HG02763 (cell line): Measurements from ENCODE around the gene CLP1.

Source experiments
- ATAC-seq: cut with Tn5 transposase; IDR thresholded peaks from one replicate; pipeline ENCODE4 v1.9.1; 2021; ENCODE audit warnings: mild to moderate bottlenecking, moderate library complexity; ENCODE audit not compliant: unreplicated experiment

The CLP1 gene

DNA sequence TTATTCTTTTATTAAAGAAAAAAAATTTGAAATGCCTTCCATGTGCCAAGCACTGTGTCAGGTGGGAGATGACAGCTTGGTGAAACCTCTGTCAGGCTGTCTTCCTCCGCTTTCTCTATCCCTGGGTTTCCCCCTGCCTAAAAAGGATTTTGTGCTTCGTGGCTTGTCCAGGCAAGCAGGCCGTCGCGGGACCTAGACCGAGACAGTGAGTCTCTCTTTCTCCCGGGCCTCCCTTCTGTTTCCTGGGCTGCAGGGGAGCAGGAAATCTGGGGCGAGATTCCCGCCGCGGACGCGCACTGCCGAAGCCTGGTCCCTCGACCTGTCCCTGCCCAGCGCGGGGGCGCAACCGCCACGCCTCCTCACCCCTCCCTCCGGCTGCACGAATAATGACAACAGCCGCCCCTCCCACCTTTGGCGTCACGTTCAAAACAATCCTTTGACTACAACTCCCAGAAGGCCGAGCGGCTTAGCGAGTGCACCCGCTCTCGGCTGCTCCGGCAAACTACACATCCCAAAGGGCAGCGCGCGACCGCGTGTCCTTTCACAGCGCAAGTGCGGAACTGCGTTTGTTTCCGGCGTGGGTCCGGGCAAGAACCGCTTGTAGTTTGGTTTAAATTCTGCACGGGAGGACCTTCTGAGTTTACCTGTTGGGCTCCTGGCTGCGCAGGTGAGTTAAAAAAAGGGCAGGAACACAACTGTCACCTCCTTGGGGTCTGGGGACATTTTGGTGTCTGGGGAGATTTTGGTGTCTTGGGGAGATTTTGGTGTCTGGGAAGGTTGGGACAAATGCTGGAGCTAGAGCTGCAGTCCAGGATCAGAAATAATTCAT lies at the start of gene CLP1:
CLP1 (plus strand) TSS at position 569 of the 829 bp plus-strand sequence. CDS start 1,715 bp downstream, outside the sequence.
- ATAC-seq = peak; percentile 99

DNA sequence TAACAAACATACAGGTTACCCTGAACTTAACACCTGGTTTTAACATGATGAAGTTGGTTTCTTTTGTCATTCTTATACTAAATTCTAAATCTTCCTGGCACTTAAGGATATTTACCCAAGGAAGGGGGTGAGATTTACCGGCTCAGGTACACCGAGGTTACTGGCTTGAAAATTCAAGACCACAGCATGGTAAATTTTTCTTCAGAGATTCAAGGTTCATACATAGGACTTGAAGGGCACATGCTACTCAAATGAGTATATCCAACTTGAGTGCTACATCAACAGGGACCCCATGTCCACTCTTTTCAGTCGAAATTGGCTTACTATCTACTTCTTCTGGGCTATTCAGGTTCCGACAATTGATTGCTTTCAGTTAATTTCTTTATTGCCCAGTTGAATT lies 47.4 kb upstream of the CLP1 start:
- ATAC-seq = no peak

DNA sequence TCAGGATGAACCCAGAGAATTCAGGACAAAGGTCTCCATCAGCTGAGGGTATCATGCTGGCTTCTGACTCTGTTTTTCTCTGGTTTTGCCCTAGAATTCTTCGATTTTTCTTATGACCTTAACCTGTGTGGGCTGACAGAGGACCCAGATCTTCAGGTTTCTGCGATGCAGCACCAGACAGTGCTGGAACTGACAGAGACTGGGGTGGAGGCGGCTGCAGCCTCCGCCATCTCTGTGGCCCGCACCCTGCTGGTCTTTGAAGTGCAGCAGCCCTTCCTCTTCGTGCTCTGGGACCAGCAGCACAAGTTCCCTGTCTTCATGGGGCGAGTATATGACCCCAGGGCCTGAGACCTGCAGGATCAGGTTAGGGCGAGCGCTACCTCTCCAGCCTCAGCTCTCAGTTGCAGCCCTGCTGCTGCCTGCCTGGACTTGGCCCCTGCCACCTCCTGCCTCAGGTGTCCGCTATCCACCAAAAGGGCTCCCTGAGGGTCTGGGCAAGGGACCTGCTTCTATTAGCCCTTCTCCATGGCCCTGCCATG lies 43.3 kb upstream of the CLP1 start:
- ATAC-seq = no peak

DNA sequence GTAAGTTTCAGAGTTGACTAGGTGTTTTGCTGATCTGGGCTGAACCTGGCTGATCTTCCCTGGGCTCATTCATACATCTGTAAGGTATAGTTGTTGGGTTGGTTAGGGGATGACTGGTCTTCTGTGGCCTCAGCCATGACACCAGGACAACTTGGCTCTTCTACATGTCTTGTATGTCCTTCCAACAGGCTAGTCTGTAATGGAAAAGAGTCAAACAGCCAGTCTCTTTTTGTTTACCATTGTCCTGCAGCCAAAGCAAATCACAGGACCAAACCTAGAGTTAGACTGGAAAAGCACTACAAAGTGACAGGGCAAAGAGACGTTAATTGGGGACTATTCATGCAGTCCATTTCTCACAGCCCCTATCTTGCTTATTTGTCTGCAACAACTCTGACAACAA lies 42.3 kb upstream of the CLP1 start:
- ATAC-seq = no peak

DNA sequence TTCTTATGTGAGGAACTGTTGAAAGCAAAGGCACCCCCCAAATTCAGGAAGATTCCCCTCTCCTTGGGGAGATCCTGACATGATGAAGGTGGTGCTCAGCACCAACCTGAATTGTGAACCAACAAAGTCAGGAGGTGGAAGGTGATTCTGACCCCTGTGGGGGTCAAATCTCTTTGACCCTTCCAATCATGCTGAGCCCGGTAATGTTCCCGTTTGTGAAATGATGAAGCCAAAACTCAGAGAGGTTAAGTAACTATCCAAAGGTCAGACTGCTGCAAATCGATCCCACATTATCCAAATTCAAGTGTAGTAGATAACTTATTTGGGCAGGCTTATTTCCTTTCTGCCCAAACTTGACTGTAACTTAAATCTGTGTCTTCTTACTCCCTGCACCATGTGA lies 41.0 kb upstream of the CLP1 start:
- no peak for ATAC-seq

DNA sequence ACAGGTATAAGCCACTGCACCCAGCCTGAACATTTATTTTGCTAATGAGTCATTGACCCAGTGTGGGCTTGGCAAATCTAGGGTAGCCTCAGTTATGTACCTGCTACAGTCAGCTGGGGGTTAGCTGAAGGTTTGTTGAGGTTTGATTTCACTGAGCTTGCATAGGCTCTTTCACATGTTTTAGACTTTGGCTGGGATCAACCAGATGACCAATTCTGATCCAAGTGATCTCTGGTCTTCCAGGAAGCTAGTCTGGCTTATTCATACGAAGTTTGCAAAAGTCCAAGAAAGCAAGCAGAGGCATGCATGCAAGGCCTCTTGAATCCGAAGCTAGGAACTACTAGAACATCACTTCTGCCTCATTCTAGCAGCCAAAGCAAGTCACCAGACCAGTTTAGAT lies 39.1 kb upstream of the CLP1 start:
- ATAC-seq = no peak

DNA sequence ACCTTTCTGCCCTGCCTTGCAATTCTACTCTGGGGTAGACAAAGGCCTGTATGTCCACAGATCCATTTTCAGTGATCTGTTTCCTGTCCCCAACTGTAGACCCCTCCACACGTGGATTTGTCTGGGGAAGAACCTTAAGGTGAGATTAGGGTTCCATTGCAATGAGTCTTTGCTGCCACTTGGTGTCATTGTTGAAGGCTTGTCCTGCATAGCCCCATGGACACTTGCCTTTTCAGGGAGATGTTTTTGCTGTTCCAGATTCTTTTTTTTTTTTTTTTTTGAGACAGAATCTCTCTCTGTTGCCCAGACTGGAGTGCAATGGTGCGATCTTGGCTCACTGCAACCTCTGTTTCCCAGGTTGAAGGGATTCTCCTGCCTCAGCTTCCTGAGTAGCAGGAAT lies 38.2 kb upstream of the CLP1 start:
- ATAC-seq = no peak

DNA sequence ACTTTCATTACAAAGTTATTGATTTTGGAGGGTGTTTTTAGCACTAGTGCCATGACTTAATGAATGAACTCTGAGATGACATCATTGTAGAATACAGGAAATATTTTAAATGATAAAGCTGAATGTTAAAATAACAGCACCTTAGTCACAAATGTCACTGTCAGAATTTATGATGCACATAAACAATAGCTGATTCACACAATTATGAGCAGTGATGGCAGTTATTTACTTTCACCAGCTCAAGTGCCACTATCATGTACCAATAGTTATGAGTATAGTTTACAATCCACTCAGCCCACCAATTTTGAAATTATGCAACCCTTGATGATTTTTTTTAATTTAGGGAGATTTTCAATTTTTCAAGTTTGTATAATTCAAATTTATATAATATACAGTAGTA lies 37.1 kb upstream of the CLP1 start:
- ATAC-seq = no peak

DNA sequence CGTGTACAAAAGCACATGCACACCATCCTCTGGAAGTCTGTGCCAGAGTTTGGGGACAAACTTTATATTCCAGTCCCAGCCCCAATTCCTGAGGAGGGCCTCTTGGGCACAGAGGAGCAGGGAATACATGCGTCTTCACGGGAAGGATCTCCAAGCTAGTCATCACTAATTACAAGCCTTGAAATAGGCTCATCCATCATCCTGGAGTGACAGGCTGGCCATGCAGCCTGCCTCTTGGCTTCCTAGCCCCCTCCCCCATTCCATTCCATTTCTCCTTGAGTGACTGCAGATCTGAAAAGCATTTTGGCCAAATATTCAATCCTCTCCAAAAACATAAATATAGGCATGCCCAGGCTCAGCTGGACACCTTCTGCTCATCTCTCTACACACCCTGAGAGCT lies 35.3 kb upstream of the CLP1 start:
- ATAC-seq = no peak

DNA sequence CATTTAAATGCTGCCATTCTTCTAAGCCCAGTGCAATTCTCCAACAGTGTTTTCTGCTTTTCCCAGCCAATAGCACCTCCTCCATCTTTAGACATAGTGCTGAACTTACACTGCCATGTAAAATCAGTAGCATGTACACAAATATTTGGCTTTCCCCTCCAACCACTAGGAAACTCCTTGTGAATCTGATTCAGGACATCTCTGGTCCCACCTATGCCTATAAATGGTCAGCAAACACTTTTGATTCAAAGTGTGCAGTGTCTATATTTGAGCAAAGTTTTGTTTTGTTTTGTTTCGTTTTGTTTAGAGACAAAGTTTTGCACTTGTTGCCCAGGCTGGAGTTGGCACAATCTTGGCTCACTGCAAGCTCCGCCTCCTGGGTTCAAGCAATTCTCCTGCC lies 32.7 kb upstream of the CLP1 start:
- no peak for ATAC-seq

DNA sequence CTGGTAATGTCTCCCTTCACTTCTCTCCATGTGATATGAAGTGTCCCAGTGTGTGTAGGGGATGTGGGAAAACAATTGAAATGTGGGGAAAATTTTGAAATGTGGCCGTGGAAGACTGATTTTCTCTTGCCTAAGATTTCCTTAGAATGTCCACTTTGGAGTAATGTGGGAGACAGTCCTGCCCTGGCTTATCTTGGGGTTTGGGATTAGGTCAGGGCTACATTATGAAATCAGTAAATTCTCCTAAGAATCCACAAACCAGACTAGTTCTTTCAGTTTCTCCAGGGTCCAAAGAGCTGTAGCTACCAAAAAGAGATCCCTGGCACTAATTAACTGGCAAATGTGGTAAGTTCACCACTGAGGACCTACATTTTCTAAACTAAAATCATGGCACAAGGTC lies 30.7 kb upstream of the CLP1 start:
- ATAC-seq = no peak

DNA sequence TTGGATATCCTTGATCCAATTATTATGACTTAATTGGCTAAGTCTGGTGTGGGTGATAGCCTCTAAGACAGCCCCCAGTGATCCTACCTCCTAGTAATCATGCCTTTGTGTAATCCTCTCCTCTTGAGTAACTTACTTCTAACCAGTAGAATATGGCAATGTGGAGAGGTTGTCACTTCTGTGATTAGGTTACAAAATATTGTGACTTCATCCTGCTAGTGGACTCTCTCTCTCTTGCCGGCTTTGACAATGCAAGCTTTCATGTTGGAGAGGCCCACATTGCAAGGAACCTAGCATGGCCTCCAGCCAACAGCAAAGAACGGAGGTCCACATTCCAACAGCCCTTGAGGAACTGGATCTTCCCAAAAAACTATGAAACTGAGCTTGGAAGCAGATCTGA lies 27.4 kb upstream of the CLP1 start:
- no peak for ATAC-seq

DNA sequence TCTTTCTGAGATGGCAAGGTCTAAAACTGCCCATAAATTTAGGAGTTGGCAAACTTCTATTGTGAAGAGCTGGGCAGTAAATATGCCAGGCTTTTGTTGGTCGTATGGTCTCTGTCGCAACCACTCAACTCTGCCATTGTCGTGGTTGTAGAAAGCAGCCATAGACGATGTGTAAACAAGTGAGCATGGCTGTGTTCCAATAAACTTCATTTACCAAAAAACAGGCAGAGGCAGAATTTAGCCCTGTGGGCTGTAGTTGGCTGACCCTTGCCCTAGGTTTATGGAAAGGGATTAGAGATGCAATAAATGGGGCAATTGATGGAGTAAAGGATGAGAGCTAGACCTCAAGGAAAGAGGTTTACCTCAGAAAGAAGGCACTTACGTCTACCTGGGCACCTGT lies 25.4 kb upstream of the CLP1 start:
- ATAC-seq = no peak

DNA sequence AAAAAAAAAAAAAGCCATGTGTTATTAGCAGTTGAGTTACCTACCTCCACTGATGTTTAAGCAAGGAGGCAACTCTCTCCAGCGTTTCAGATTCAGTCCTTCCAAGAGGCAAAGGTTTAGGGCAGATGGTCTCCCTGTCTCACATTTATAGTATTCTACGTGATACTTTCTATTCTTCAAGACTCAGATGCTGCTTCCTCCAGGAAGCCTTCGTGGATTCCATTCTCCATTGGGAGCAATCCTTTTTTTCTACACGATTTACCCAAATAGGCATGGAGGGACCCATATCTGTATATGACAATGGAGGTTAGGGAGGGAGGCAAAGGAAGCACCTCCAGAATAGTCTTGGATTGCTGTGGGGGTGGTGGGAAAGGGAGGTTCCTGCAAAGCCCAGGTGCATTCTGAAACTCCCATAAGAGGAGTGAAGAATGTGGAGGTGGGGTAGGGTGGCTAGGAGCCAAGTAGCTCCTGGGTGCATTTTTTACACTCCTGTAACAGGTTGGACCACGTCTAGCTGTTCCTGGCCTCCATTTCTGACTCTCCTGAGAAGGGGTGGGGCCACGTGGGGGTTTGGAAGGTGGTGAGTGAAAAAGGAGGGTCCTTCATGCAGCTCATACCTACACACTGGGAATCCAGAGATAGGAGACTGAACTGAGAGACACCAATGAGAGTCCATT lies 24.0 kb upstream of the CLP1 start:
- ATAC-seq = no peak

DNA sequence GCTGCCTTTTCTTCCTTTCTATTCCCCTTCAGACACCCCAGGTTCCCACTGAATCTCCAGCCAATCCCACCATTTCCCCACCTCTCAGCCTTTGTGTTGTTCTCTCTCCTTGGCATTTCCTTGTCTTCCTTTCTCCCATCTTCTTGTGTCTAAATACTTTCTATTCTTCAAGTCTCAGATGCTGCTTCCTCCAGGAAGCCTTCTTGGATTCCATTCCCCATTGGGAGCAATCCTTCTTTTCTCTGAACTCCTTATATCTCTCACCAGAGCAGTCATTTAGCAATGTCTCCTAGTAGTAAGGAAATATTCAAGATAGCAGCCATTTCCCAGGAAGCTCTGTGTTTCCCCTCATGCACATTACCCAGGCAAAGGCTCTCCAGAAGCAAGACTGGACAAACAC lies 23.3 kb upstream of the CLP1 start:
- no peak for ATAC-seq

DNA sequence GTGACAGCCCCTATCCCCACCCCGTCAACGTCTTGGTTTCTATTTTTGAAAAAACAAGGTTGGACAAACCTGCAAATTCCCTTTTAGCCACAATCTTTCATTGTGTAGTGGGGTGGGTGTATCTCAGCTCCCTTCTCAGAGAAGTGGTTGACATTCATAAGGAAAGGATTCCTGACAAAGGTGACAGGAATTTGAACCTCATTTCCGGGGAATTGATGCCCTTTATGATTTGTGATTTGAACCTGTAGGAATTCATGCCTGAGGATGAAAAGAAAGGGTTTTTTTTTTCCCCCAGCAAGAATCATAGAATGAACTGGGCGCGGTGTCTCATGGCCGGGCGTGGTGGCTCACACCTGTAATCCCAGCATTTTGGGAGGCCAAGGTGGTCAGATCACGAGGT lies 22.3 kb upstream of the CLP1 start:
- no peak for ATAC-seq

DNA sequence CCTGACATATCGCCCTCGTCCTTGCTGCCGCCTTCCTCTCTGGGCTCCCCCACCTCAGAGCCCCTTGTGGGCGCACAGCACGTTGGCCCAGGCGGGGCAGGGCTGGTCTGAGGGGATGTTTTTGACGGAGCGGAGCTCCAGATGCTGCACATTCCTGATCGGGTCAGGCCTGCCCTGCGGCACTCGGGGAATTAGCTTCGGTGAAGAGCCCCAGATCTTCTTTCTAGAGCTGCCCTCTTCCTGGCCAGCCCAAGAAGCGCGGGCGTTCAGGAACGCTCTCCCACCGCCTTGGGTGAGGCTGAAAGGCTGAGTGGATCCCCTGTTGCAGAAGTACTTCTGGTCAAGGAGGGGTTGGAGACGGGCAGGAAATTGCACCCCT lies 19.9 kb upstream of the CLP1 start:
- ATAC-seq = no peak

DNA sequence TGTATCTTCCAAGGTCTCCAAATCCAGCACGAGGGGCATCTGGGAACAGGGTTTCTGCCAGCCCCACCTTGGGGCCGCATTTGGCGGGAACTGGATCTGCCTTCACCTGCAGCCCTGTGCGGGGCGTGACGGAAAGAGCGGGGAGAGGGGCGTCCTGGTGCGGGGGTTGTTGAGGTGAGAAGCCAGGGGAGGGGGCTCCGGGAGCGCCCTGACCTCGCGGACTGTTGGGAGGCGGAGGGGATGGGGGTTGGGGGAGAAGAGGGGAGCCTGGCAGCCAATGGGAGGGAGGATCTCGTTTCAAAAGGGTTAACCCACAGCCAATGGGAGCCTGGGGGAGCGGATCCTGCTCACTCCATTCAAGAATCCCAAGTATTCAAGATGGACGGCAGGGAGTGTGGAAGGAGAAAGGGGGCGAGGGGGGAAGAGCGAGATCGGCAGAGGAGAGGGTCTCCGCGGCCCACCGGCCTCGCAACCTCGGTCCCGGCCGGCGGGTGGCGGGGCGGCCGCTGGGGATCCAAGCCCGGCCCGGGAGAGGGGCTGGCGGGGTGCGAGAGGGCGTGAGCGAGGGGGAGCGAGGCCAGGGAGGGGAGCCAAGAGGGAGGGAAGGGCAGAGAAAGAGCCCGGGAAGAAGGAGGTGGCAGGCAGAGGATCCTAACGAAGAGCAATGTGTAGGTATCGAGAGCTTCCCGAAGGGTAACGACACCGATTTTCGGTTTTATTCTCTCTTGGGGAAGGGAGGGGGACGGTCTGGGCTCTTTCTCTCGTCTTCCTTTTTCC lies 19.4 kb upstream of the CLP1 start:
- ATAC-seq = no peak

DNA sequence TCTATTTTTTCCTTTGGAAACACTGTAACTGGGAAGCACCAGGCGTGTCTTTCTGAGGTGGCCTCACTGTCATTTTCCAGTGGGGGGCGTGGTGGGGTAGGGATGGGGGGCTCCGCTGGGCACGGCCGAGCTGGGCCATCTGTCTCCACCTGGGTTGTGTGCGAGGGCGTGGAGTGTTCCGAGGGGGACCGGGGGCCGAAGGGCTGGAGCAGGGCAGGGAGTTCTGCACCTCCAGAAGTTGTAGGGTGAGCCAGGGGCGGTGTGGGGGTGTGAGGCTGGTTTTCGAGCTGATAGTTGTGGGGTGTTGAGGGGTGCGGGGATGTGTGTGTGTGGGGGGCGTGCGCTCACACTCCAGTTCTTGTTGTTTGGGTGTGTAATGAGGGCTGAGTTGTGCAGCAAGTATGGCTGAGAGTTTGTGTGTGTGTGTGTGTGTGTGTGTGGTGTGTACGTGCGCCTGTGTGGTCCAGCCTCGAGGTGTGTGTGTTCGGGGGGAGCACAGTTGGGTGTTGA lies 18.7 kb upstream of the CLP1 start:
- ATAC-seq = no peak

DNA sequence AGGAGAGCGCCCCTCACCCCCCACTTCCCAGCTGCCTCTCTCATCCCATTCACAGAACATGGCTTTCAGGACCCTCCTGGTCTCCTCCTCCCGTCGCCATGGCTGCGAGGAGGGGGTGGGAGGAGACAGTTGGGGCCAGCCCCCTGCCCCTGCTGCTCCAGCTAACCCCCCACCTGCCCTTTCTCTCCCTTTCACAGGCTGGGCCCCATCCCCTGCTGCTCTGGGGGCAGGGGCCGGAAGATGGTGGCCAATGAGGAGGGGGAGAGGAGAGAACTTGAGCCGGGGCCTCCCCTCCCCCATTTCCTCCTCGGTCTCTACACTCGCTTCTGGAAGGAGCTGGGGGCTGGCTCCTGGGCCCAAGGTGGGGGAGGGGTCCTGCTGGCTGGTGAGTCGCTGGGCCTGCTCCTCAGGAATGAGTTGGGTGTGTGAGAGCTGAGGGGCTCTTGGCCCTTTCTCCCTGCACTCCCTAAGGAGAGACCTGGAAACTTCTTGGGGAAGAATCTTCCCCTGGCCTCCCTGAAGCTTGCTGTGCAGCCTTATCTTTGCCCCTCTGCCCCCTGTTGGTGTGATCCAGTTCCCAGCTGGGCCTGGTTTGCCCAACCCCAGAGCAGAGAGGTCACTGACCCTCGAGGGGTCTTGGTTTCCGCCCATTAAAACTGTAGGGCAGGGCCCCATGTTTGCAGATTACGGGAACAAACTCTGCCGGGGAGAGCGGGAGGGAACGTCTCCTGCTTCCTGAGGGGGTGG lies 18.1 kb upstream of the CLP1 start:
- no peak for ATAC-seq
